ENCODE results near the gene CFAP74.

Gene CFAP74

DNA sequence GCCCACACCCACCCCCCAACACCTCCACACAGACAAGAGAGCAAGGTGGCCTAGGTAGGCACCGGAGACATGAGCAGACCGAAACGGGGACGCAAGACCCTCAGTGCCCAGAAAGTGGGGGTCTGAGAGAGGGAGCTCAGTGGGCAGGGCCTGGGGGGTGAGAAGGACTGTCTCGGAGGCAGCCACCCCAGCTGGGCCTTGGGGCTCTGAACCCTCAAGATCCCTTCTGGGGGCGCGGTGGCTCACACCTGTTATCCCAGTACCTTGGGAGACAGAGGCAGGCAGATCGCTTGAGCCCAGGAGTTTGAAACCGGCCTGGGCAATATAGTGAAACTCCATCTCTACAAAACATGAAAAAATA, 103.6 kb downstream of the CFAP74 start:
- TF ChIP-seq, protein P1, sequence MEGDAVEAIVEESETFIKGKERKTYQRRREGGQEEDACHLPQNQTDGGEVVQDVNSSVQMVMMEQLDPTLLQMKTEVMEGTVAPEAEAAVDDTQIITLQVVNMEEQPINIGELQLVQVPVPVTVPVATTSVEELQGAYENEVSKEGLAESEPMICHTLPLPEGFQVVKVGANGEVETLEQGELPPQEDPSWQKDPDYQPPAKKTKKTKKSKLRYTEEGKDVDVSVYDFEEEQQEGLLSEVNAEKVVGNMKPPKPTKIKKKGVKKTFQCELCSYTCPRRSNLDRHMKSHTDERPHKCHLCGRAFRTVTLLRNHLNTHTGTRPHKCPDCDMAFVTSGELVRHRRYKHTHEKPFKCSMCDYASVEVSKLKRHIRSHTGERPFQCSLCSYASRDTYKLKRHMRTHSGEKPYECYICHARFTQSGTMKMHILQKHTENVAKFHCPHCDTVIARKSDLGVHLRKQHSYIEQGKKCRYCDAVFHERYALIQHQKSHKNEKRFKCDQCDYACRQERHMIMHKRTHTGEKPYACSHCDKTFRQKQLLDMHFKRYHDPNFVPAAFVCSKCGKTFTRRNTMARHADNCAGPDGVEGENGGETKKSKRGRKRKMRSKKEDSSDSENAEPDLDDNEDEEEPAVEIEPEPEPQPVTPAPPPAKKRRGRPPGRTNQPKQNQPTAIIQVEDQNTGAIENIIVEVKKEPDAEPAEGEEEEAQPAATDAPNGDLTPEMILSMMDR (IDR thresholded peaks at IDR 0.05; ENCODE audit: low read depth, low read length), result no peak
- H3K4me3 ChIP-seq (ENCODE audit: low read depth, low read length), result no peak overlapping the region
- no peaks in the 10 kb centered on the region for H3K27me3 ChIP-seq (ENCODE audit: insufficient read depth, low read depth, severe bottlenecking)
- no peak for DNase-seq
- no peaks in the 10 kb centered on the region for H3K36me3 ChIP-seq
- H3K9me3 ChIP-seq (ENCODE audit: severe bottlenecking), result peaks cover 4% of the 10 kb centered on the region
- H3K27ac ChIP-seq, result no peak overlapping the region

DNA sequence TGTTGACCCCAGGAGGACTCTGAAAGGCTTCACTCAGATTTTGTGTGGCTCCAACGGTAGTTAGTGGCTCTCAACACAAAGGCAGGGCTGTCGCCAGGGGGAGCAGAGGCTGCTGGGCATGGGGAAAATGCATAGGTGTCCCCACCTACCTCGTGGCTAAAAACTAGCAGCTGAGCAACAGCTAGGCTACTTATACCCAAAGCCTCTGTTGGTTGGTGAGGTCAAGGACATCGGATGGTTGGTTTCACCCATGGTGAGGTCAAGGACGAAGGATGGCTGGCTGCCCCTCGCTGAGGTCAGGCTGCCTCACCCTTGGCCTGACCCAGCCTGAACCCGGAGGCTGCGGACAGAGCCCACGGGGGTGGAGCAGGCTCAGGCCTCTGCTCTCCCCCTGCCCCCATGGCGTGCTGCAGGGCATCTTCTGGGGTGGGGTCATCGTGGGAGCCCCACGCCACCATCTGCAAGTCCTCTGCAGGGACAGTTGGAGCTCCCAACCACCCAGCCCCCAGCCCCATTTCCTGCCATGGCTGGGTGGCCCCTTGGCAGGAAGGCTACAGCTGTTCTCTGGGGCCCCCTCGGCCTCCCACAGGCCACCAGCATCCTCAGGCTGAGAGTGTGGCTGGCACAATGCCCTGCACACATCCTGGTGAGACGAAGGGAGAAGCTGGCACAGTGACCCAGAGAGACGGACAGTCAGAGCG, 104.2 kb downstream of the CFAP74 start:
- Histone ChIP-seq H3K4me3 (ENCODE audit: low read depth, low read length) (no peak overlapping the region), H3K27ac (no peak overlapping the region), H3K9me3 (ENCODE audit: severe bottlenecking) (peaks cover 4% of the 10 kb centered on the region), H3K36me3 (no peaks in the 10 kb centered on the region), H3K27me3 (ENCODE audit: insufficient read depth, low read depth, severe bottlenecking) (no peaks in the 10 kb centered on the region)
- no peak for DNase-seq
- TF ChIP-seq, protein P1 (IDR thresholded peaks at IDR 0.05; ENCODE audit: low read depth, low read length), result peak; percentile 43

DNA sequence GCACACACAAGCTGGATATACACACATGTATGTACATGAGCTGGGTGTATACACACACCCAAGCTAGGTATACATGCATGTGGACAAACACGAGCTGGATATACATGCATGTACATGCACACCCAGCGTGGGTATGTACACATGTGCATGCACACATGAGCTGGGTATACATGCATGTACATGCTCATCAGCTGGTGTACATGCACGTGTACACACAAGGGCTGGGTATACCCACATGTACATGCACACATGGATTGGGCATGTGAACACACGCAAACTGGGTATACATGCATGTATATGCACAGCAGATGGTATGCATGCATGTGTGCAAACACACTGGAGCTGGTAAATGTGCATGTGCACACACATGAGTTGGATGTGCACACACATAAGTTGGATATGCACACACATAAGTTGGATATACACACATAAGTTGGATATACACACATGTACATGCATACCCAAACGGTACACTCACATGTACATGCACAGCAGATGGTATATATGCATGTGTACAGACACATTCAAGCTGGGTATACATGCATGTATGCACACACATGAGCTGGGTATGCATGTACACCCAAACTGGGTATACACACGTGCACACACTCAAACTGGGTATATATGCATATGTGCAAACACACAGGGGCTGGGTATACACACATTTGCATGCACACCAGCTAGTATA, 105.2 kb downstream of the CFAP74 start:
- Histone ChIP-seq H3K9me3 (ENCODE audit: severe bottlenecking) (peaks cover 4% of the 10 kb centered on the region), H3K4me3 (ENCODE audit: low read depth, low read length) (no peak overlapping the region), H3K27ac (no peak overlapping the region), H3K27me3 (ENCODE audit: insufficient read depth, low read depth, severe bottlenecking) (no peaks in the 10 kb centered on the region), H3K36me3 (no peaks in the 10 kb centered on the region)
- TF ChIP-seq, protein P1 (IDR thresholded peaks at IDR 0.05; ENCODE audit: low read depth, low read length), result no peak
- DNase-seq, result no peak

DNA sequence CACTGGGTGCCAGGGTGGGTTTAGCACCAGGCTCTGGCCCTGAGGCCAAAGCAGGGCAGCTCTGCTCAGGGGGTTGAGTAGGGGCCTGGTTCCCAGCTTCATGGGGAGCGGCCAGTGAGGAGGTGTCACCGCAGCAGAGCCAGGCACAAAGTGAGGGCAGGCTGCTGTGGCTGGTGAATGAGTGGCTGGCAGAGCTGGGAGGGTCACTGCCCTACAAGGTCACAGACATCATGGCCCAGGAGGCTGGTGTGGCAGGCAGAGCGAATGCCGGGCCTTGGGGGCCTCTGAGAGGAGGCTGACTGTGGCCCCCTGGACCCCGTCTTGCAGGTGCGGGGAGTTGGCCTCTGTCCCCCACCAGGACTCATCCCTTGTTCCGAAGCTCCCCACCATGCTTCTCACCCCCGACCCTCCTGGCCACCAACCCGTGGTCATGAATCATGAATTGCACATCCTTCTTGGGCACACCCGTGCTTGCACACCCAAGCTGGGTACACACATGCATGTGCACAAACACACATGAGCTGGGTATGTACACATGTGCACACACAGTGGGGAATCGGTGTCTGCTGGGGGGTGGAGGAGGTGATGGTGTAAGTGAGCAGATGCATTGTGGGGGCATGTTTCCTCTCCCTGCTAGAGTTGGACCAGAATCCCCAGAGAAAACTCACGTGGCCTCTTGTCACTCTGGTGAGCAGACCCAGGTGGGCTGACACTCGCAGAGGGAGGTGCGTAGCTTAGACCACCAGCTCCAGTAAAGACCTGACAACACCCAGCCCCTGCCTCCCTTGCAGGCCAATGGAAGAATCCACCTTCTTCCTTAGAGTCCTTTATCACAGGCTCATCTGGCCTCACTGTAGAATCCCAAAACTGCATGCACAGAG, 107.9 kb downstream of the CFAP74 start:
- Histone ChIP-seq H3K4me3 (ENCODE audit: low read depth, low read length) (no peak overlapping the region), H3K27me3 (ENCODE audit: insufficient read depth, low read depth, severe bottlenecking) (no peaks in the 10 kb centered on the region), H3K36me3 (no peaks in the 10 kb centered on the region), H3K27ac (no peak overlapping the region), H3K9me3 (ENCODE audit: severe bottlenecking) (no peaks in the 10 kb centered on the region)
- no peak for DNase-seq
- TF ChIP-seq, protein P1 (IDR thresholded peaks at IDR 0.05; ENCODE audit: low read depth, low read length), result no peak

DNA sequence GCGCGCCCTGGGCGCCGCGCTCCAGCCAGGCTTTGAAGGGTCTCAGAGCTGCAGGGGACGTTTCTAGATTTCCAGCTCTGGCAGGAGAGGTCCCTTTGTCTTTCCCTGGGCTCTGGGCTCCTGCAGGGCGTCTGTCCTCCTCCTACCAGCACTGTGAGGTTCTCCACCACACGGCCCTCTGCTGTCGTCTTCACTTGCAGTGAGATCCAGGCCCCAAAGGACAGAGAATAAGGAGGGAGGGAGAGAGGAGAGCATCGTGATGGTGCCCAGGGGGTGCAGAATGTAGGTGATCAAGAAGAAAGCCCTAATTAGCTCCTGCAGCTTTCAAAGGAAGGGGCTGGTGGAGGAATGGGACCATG, 108.5 kb downstream of the CFAP74 start:
- H3K36me3 ChIP-seq, result no peaks in the 10 kb centered on the region; the same call in 1 of the 2 replicates
- TF ChIP-seq, protein P1 (IDR thresholded peaks at IDR 0.05; ENCODE audit: low read depth, low read length), result no peak
- H3K4me3 ChIP-seq (ENCODE audit: low read depth, low read length), result no peak overlapping the region
- DNase-seq, result no peak
- no peaks in the 10 kb centered on the region for H3K9me3 ChIP-seq (ENCODE audit: severe bottlenecking)
- H3K27ac ChIP-seq, result no peak overlapping the region
- H3K27me3 ChIP-seq (ENCODE audit: insufficient read depth, low read depth, severe bottlenecking), result no peaks in the 10 kb centered on the region
